Kidney (tissue), 14 donors: ENCODE results near the gene TMEM18. TPM values are rescaled to one million over a fixed set of nuclear protein-coding genes. Genes with fewer than 3 reads are reported as not detected.

ENCODE experiments used
- DNase-seq, 5 donors: peaks; one replicate each; pipeline ENCODE4 v3.0.0-alpha.2; 2013 to 2020
- FAIRE-seq: peaks from 2 replicates; lab custom pipeline; 2012; peaks lifted over from hg19 to GRCh38; lab: Jason Lieb, UNC
- H3K27ac ChIP-seq, 2 donors: one replicate each; pipeline ENCODE4 v1.7.0; 2013; ENCODE audit warnings: low read depth in 2 of 2, low read length in 2 of 2, inconsistent platforms in 1 of 2
- H3K27me3 ChIP-seq: one replicate; pipeline ENCODE4 v1.7.1; 2013; ENCODE audit warnings: low read length, inconsistent platforms; ENCODE audit not compliant: control insufficient read depth, insufficient read depth
- H3K36me3 ChIP-seq, 3 donors: one replicate each; pipeline versions ENCODE4 v1.7.0 to v1.7.1; 2013; ENCODE audit warnings: low read length in 3 of 3, control low read depth in 1 of 3, inconsistent platforms in 1 of 3; ENCODE audit not compliant: insufficient read depth in 3 of 3, control insufficient read depth in 2 of 3
- H3K4me1 ChIP-seq, 3 donors: one replicate each; pipeline versions ENCODE4 v1.7.0 to v1.7.1; 2013; ENCODE audit warnings: low read length in 3 of 3, inconsistent platforms in 1 of 3, low read depth in 1 of 3; ENCODE audit not compliant: control insufficient read depth in 2 of 3, insufficient read depth in 2 of 3
- H3K4me3 ChIP-seq, 3 donors: one replicate each; pipeline versions ENCODE4 v1.7.0 to v1.8.1; 2013; ENCODE audit warnings: low read length in 3 of 3, control low read depth in 1 of 3, inconsistent platforms in 1 of 3
- H3K9ac ChIP-seq, 3 donors: one replicate each; pipeline versions ENCODE4 v1.7.0 to v1.7.1; 2013; ENCODE audit warnings: low read length in 3 of 3, control low read depth in 1 of 3, inconsistent platforms in 1 of 3
- H3K9me3 ChIP-seq, 3 donors: one replicate each; pipeline versions ENCODE4 v1.7.0 to v1.7.1; 2013; ENCODE audit warnings: low read length in 3 of 3, control low read depth in 1 of 3, inconsistent platforms in 1 of 3; ENCODE audit not compliant: control insufficient read depth in 2 of 3, insufficient read depth in 1 of 3
- intact Hi-C: fragments of 100-400 bp; cut with DNase I; formaldehyde crosslinking; loops from one replicate; pipeline ENCODE4 v1.11.1; 2022
- polyA plus RNA-seq: library from polyadenylated mRNA; stranded (reverse); fragments of 350-450 nt; fragmentation: Illumina TruSeq; extraction: RNeasy Lipid Tissue Mini Kit (QIAGEN cat#74804); gene quantifications from one replicate; pipeline ENCODE4 v1.2.3, GENCODE V29; 2014; ENCODE audit warnings: low read depth, low replicate concordance; ENCODE audit not compliant: insufficient read depth
- total RNA-seq: library from RNA; stranded (reverse); fragmentation: NEBNext Ultra II Directional; extraction: Animal tissue kit (Norgen Biotek cat#: 25700); gene quantifications from one replicate; pipeline ENCODE4 v1.2.1, GENCODE V29; 2021
- TF ChIP-seq, protein P1 (sequence below): IDR thresholded peaks from 3 replicates; pipeline ENCODE4 v1.5.1; 2012; ENCODE audit warnings: mild to moderate bottlenecking, moderate library complexity, borderline replicate concordance; ENCODE audit not compliant: insufficient read depth; ENCODE audit errors: extremely low read depth
- donor health status: control.
- donor health status: control.
- donor health status: control.
- donor health status: control.
- donor health status: control.
- donor health status: DM: yes; HTN: yes; CAD: no.
- donor health status: Normal renal cell carcinoma (clear cell type).

The TMEM18 gene
- total and polyA plus RNA-seq, 2 donors from 2014 or later: 24.0 to 29.7 TPM

DNA sequence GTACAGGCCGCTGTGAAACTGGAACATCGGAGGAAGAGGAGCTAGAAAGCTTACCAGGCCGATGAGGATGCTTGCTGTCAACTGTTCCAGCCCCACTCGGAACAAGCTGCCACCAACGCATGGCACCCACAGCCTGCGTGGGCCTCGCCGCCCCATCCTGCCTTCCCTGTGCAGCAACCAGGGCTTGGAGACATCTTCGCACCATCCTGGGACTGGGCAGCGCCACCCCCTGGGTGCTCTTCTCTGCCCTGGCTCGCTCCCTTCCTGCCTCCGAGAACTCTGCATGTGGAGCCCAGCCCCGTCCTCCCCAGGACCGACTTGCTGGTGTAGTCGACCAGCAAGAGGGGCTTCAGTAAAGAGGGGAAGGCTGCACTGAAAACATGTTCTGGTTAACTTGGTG is 10.8 kb downstream of the TMEM18 start:
- no peak for FAIRE-seq

DNA sequence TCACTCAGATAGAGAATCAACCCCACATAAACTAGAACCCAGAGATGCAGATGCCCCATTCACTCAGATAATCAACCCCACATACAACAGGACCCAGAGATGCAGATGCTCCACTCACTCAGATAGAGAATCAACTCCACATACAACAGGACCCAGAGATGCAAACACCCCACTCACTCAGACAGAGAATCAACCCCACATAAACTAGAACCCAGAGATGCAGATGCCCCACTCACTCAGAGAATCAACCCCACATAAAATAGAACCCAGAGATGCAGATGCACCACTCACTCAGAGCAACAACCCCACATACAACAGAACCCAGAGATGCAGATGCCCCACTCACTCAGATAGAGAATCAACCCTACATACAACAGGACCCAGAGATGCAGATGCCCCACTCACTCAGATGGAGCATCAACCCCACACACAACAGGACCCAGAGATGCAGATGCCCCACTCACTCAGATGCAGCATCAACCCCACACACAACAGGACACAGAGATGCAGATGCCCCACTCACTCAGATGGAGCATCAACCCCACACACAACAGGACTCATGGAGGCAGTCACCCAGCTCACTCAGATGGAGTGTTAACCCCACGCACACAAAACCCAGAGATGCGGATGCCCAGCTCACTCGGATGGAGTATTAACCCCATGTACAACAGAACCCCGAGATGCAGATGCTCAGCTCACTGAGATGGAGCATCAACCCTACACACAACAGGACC is 11.7 kb downstream of the TMEM18 start:
- Histone ChIP-seq H3K4me1 (no peaks in the 10 kb centered on the region), H3K9me3 (peaks cover 0 to 3% (median 2%) of the 10 kb centered on the region in 3 donors), H3K36me3 (peaks cover 15 to 27% (median 21%) of the 10 kb centered on the region in 3 donors), H3K27me3 (no peaks in the 10 kb centered on the region), H3K27ac (no peak overlapping the region), H3K4me3 (no peak overlapping the region), H3K9ac (no peak overlapping the region)
- intact Hi-C loops: no loop called here
- FAIRE-seq (no peak), DNase-seq (no peak)
- TF ChIP-seq, protein P1, sequence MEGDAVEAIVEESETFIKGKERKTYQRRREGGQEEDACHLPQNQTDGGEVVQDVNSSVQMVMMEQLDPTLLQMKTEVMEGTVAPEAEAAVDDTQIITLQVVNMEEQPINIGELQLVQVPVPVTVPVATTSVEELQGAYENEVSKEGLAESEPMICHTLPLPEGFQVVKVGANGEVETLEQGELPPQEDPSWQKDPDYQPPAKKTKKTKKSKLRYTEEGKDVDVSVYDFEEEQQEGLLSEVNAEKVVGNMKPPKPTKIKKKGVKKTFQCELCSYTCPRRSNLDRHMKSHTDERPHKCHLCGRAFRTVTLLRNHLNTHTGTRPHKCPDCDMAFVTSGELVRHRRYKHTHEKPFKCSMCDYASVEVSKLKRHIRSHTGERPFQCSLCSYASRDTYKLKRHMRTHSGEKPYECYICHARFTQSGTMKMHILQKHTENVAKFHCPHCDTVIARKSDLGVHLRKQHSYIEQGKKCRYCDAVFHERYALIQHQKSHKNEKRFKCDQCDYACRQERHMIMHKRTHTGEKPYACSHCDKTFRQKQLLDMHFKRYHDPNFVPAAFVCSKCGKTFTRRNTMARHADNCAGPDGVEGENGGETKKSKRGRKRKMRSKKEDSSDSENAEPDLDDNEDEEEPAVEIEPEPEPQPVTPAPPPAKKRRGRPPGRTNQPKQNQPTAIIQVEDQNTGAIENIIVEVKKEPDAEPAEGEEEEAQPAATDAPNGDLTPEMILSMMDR: no peak

More for the DNA sequence above, 10.8 kb downstream of the TMEM18 start:
- peak in 1 of 5 donors; percentile 15 for DNase-seq
- Histone ChIP-seq H3K9me3 (peaks cover 0 to 3% (median 2%) of the 10 kb centered on the region in 3 donors), H3K4me3 (no peak overlapping the region), H3K4me1 (no peaks in the 10 kb centered on the region), H3K9ac (no peak overlapping the region), H3K27ac (no peak overlapping the region), H3K27me3 (no peaks in the 10 kb centered on the region), H3K36me3 (peaks cover 15 to 27% (median 21%) of the 10 kb centered on the region in 3 donors)
- TF ChIP-seq, protein P1: no peak
- intact Hi-C loops: no loop called here

DNA sequence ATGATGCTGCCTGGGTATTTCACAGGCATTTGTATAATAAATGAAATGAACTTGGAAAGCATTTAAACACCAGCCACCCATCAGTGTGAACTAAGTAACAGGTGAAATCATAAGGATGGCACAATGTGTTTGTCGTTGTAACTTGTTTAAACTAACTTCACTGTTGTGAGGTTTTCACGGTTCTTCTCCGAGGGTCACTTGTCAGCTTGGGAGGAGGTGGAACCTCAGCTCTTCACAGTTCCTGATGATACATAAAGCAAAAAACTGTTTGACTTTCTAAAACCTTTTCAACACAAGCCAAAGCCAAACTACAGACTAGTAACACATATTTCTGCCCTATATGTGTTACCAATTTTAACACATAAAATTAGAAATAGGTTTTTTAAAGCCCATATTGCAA is 13.1 kb downstream of the TMEM18 start:
- peaks cover 14 to 19% (median 18%) of the 10 kb centered on the region in 3 donors for H3K36me3 ChIP-seq
- intact Hi-C loops: no loop called here
- no peak overlapping the region for H3K4me3 ChIP-seq
- no peak overlapping the region for H3K27ac ChIP-seq
- H3K27me3 ChIP-seq: no peaks in the 10 kb centered on the region
- no peak for DNase-seq
- H3K9ac ChIP-seq: no peak overlapping the region
- H3K9me3 ChIP-seq: peaks cover 0 to 3% (median 2%) of the 10 kb centered on the region in 3 donors
- TF ChIP-seq, protein P1: no peak
- no peak for FAIRE-seq
- no peaks in the 10 kb centered on the region for H3K4me1 ChIP-seq
